GM12873 (cell line): Measurements from ENCODE around the gene KLK13.

Source experiments
- CTCF ChIP-seq: IDR thresholded peaks from 2 replicates; pipeline ENCODE4 v1.5.1; 2012; ENCODE audit warnings: low read depth, mild to moderate bottlenecking, moderate library complexity, low read length, control low read depth; ENCODE audit not compliant: insufficient read depth; ENCODE audit errors: missing control alignments

KLK13 gene

DNA sequence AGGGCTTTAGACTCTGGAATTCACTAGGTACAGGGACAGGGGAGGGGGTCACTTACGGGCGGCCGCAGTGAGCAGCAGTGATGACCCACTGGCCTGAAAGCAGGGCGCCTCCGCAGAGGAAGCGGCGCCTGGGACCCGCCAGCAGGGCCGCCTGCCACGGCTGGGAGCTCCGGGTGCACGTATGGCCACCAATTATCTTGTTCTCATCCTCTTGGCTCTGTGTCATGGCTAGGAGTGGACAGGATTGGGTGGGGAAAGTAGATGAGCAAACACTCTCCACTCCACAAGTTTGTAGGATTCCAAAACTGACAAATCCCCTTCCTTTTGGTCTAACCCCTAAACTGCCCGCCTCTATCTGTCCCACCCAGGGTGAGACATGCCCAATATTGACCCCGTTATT lies 16.6 kb upstream of the KLK13 start:
- TF ChIP-seq CTCF: no peak

DNA sequence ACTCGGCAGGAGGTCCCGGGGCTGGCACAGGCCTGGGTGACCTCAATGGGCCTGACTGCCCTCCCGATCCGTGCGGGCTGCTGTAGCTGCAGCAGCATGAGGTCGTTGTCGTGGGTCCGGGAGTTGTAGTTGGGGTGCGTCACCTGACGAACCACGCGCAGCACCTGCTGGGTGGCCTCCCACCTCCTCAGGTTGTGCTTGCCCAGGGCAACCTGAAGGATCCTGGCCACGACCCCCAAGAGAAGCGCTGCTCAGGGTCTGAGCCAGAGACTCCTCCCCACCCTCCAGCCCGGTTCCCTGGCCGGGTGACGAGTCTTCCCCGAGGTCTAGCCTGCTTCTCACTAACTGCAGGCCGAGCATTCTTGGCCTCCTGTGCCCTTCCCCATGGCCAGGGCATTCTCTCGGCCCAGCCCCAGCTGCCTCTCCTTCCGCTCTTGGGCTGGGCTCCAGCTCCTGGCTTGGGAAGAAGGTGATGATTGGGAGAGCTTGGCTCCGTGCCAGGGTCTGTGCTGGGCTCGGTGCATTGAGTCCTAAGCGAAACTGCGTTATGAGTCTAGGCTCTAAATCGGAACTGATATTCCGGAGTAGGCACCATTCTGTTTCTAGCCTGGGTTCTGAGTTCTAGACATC lies 14.7 kb upstream of the KLK13 start:
- TF ChIP-seq CTCF: no peak

- no peak for TF ChIP-seq CTCF
These were observed 13.8 kb upstream of the KLK13 start for GRCh38 chr19:51078731-51079130.

DNA sequence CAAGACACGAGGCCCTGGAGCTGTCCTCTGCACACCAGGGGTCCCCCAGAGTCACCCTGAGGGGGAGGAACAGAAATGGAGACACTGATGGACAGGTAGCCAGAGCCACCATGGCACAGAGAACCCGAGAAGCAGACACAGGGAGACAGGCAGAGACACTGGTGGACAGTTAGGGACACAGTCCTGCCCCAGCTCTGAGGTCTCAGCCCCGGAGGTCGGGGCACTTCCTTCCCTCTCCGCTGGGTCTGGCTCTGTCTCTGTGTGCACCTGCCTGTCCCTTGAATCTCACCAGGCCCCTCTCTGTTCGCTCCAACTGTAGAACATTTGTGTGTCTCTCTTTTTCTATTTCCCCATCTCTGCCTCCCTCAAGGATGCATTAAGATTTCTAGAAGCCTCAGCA lies 13.2 kb upstream of the KLK13 start:
- TF ChIP-seq CTCF: no peak

DNA sequence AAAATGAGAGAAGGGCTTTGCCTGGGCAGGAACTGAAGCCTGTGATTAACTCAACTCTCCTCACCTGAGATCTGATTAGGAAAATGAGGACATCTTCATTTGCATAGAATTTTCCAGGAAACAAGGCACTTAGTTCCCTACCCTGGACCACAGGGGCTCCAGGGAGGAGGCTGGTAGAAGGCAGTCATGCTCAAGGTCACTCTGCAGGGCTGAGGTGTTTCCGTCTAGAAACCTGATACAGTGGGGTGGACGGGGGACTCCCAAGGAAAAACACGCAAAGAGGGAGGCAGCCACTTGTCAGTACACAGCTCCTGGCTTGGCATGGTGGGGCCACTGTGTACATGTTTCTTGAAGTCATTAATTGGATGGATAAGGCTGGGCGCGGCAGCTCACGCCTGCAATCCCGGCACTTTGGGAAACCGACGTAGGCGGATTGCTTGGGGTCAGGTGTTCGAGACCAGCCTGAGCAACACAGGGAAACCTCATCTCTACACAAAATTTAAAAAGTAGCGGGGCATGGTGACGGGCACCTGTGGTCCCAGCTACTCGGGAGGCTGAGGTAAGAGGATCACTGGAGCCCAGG lies 11.8 kb upstream of the KLK13 start:
- no peak for TF ChIP-seq CTCF

DNA sequence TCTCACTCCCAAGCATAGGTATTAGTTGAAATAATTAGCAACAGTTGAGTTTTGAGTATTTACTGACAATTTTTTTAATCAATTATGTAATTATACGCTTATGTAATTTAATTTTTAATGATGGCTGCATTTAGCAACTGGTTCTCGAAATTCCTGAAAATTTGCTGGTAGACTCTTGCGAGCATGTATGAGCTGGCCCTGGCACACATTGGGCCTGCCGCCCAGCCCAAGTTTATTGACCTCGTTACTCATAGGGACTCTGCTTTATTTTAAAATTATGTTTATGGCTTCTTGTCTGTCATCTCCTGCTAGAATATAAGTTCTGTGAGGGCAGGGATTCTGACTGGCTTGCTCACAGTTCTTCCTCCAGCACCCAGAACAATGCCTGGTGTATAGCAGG lies 11.1 kb upstream of the KLK13 start:
- TF ChIP-seq CTCF: no peak

GRCh38 chr19:51071095-51071405 lies 6.2 kb upstream of the KLK13 start:
- no peak for TF ChIP-seq CTCF
